IMR-90 (cell line): ENCODE data around the gene SARM1. TPM values are rescaled to one million over a fixed set of nuclear protein-coding genes. Genes with fewer than 3 reads are reported as not detected.

Experiments used
- ATAC-seq: fragments of 200-7000 bp; cut with Tn5 transposase; 2 replicates; pipeline ENCODE4 v1.9.1; 2020; ENCODE audit warnings: low read depth, mild to moderate bottlenecking, moderate library complexity
- BruUV-seq: library from RNA; stranded (reverse); fragments of 400-500 nt; replicated peaks from 2 replicates; lab custom pipeline; 2021; lab: Mats Ljungman, UMichigan
- CTCF ChIA-PET: fragments of 300-600 bp; formaldehyde crosslinking; extraction: SDS; loops from one replicate; lab custom pipeline; 2021; ENCODE audit warnings: antibody characterized with exemption; lab: Yijun Ruan, JAX
- POLR2A ChIA-PET: fragments of 300-600 bp; sonication (Branson Sonifier 250); formaldehyde crosslinking; loops from one replicate; lab custom pipeline; 2022; ENCODE audit warnings: antibody characterized with exemption; ENCODE audit not compliant: unreplicated experiment; lab: Charles Lee
- DNase-seq: peaks from one replicate; pipeline ENCODE4 v3.0.0; 2013
- H2AFZ ChIP-seq: replicated peaks from 2 replicates; pipeline ENCODE3; 2013; ENCODE audit warnings: low read length, mild to moderate bottlenecking; ENCODE audit not compliant: poor library complexity
- H2AK5ac ChIP-seq: 2 replicates; pipeline ENCODE4 v1.6.1; 2013; ENCODE audit warnings: low read depth, low read length, inconsistent platforms
- H2AK9ac ChIP-seq: replicated peaks from 2 replicates; pipeline ENCODE3; 2013; ENCODE audit warnings: mild to moderate bottlenecking, low read depth, low read length, moderate library complexity; ENCODE audit not compliant: poor library complexity
- H2BK120ac ChIP-seq: 2 replicates; pipeline ENCODE4 v1.6.1; 2013; ENCODE audit warnings: low read depth, low read length, inconsistent platforms
- H2BK15ac ChIP-seq: 3 replicates; pipeline ENCODE4 v1.6.1; 2013; ENCODE audit warnings: low read depth, low read length, inconsistent platforms
- H2BK20ac ChIP-seq: 2 replicates; pipeline ENCODE4 v1.6.1; 2013; ENCODE audit warnings: low read depth, mild to moderate bottlenecking, inconsistent platforms, low read length, moderate library complexity
- H2BK5ac ChIP-seq: 2 replicates; pipeline ENCODE4 v1.6.1; 2013; ENCODE audit warnings: mild to moderate bottlenecking, low read depth, low read length, inconsistent platforms; ENCODE audit not compliant: poor library complexity, severe bottlenecking
- H3K14ac ChIP-seq: replicated peaks from 2 replicates; pipeline ENCODE4 v1.6.1; 2013; ENCODE audit warnings: low read depth, low read length, inconsistent platforms
- H3K18ac ChIP-seq: 2 replicates; pipeline ENCODE4 v1.6.1; 2013; ENCODE audit warnings: low read depth, low read length, control low read depth
- H3K23ac ChIP-seq: 2 replicates; pipeline ENCODE4 v1.6.1; 2013; ENCODE audit warnings: low read depth, low read length, inconsistent platforms
- H3K27ac ChIP-seq: 2 replicates; pipeline ENCODE4 v1.5.1; 2013; ENCODE audit warnings: mild to moderate bottlenecking, control low read depth, low read length; ENCODE audit not compliant: insufficient read depth
- H3K27me3 ChIP-seq: 2 replicates; pipeline ENCODE4 v1.6.1; 2013; ENCODE audit warnings: low read length; ENCODE audit not compliant: control insufficient read depth, insufficient read depth
- H3K36me3 ChIP-seq: 2 replicates; pipeline ENCODE4 v1.6.1; 2013; ENCODE audit warnings: low read length, mixed read lengths; ENCODE audit not compliant: control insufficient read depth, insufficient read depth
- H3K4ac ChIP-seq: 2 replicates; pipeline ENCODE4 v1.6.1; 2013; ENCODE audit warnings: low read depth, low read length, inconsistent platforms
- H3K4me1 ChIP-seq: 2 replicates; pipeline ENCODE4 v1.6.1; 2013; ENCODE audit warnings: low read length, mixed read lengths; ENCODE audit not compliant: control insufficient read depth, insufficient read depth
- H3K4me2 ChIP-seq: 2 replicates; pipeline ENCODE4 v1.6.1; 2013; ENCODE audit warnings: low read depth, mild to moderate bottlenecking, control low read depth, low read length, moderate library complexity
- H3K4me3 ChIP-seq: 2 replicates; pipeline ENCODE4 v1.5.1; 2013; ENCODE audit warnings: low read depth, mild to moderate bottlenecking, control low read depth, low read length, moderate library complexity; ENCODE audit not compliant: insufficient read depth
- H3K56ac ChIP-seq: 2 replicates; pipeline ENCODE4 v1.6.1; 2013; ENCODE audit warnings: low read length, inconsistent platforms; ENCODE audit not compliant: insufficient read depth; ENCODE audit errors: extremely low read depth
- H3K79me1 ChIP-seq, 2 experiments: 2 replicates each; pipeline ENCODE4 v1.6.1; 2013; ENCODE audit warnings: low read length in 2 of 2, inconsistent platforms in 1 of 2, low read depth in 1 of 2
- H3K9ac ChIP-seq: 2 replicates; pipeline ENCODE4 v1.6.1; 2013; ENCODE audit warnings: low read depth, low read length, control low read depth
- H3K9me1 ChIP-seq: 2 replicates; pipeline ENCODE4 v1.6.1; 2013; ENCODE audit warnings: low read length, inconsistent platforms; ENCODE audit not compliant: insufficient read depth
- H3K9me3 ChIP-seq: 2 replicates; pipeline ENCODE4 v1.6.1; 2013; ENCODE audit warnings: low read length; ENCODE audit not compliant: control insufficient read depth, insufficient read depth
- H4K20me1 ChIP-seq: 2 replicates; pipeline ENCODE4 v1.6.1; 2013; ENCODE audit warnings: low read length, inconsistent platforms; ENCODE audit not compliant: insufficient read depth
- H4K5ac ChIP-seq: 2 replicates; pipeline ENCODE4 v1.6.1; 2013; ENCODE audit warnings: mild to moderate bottlenecking, low read depth, low read length, control low read depth
- H4K8ac ChIP-seq, 2 experiments: 2 replicates each; pipeline ENCODE4 v1.6.1; 2013; ENCODE audit warnings: low read depth in 2 of 2, low read length in 2 of 2, control low read depth in 1 of 2, inconsistent platforms in 1 of 2
- H4K91ac ChIP-seq: 2 replicates; pipeline ENCODE4 v1.6.1; 2013; ENCODE audit warnings: low read depth, low read length, inconsistent platforms; ENCODE audit not compliant: insufficient read depth
- BHLHE40 ChIP-seq: fragments of 150-350 bp; IDR thresholded peaks from 2 replicates; pipeline ENCODE4 v1.6.1; 2016; ENCODE audit warnings: mild to moderate bottlenecking, low read depth, low read length
- CHD1 ChIP-seq: IDR thresholded peaks from 2 replicates; pipeline ENCODE4 v1.6.1; 2012; ENCODE audit warnings: low read depth, low read length, improper control_type of control experiment
- ELK1 ChIP-seq: fragments of 150-350 bp; IDR thresholded peaks from 2 replicates; pipeline ENCODE4 v1.6.1; 2016; ENCODE audit warnings: low read depth, mild to moderate bottlenecking, low read length, moderate library complexity, borderline replicate concordance
- POLR2A ChIP-seq: IDR thresholded peaks from 2 replicates; pipeline ENCODE4 v1.6.1; 2012; ENCODE audit warnings: mild to moderate bottlenecking, low read depth, low read length
- RAD21 ChIP-seq: IDR thresholded peaks from 2 replicates; pipeline ENCODE4 v1.6.1; 2012; ENCODE audit warnings: low read length, improper control_type of control experiment
- RFX5 ChIP-seq: IDR thresholded peaks from 2 replicates; pipeline ENCODE4 v1.8.0; 2012; ENCODE audit warnings: low read depth, mild to moderate bottlenecking, low read length, moderate library complexity
- SMC3 ChIP-seq: fragments of 150-350 bp; IDR thresholded peaks from 2 replicates; pipeline ENCODE4 v1.6.1; 2016; ENCODE audit warnings: low read depth, mild to moderate bottlenecking, antibody characterized with exemption, low read length, moderate library complexity
- USF2 ChIP-seq: fragments of 150-350 bp; IDR thresholded peaks from 2 replicates; pipeline ENCODE4 v1.6.1; 2017; ENCODE audit warnings: mild to moderate bottlenecking, antibody characterized with exemption, low read length, low read depth
- WGBS, 2 experiments: methylation state at CpG; one replicate each; pipeline versions ENCODE4 v1.1.5 to v1.1.7; 2013; ENCODE audit warnings: missing lambda C conversion rate in 2 of 2; ENCODE audit not compliant: insufficient read length in 1 of 2; ENCODE audit errors: extremely low coverage in 2 of 2; 5-methylcytosine and 5-hydroxymethylcytosine counted together
- dilution Hi-C: fragments of 300-500 bp; cut with HindIII; formaldehyde crosslinking; loops from one replicate; pipeline ENCODE4 v1.14.3; 2018; ENCODE audit warnings: low sequenced_read_pairs; ENCODE audit not compliant: unreplicated experiment
- in situ Hi-C: fragments of 300-500 bp; cut with MboI; formaldehyde crosslinking; loops from 3 replicates; pipeline ENCODE4 v1.14.3; 2019; ENCODE audit warnings: low sequenced_read_pairs, inconsistent platforms, mixed read lengths
- intact Hi-C: fragments of 100-400 bp; cut with micrococcal nuclease; formaldehyde crosslinking; loops from 2 replicates; pipeline ENCODE4 v1.10.0; 2022
- polyA plus RNA-seq, 3 experiments: library from polyadenylated mRNA; depleted of rRNA; stranded (reverse); fragments of >200 nt; gene quantifications; 2 replicates each; pipeline ENCODE4 v1.2.3, GENCODE V29; 2012; ENCODE audit warnings: low replicate concordance in 1 of 3
- total RNA-seq: library from RNA; depleted of rRNA; stranded (reverse); fragments of >200 nt; gene quantifications from 2 replicates; pipeline ENCODE4 v1.2.3, GENCODE V29; 2012

The SARM1 gene
- total and polyA plus RNA-seq, 2 of the 4 experiments (the other 2 are of a cell fraction) = 3.4 to 11.4 TPM

DNA sequence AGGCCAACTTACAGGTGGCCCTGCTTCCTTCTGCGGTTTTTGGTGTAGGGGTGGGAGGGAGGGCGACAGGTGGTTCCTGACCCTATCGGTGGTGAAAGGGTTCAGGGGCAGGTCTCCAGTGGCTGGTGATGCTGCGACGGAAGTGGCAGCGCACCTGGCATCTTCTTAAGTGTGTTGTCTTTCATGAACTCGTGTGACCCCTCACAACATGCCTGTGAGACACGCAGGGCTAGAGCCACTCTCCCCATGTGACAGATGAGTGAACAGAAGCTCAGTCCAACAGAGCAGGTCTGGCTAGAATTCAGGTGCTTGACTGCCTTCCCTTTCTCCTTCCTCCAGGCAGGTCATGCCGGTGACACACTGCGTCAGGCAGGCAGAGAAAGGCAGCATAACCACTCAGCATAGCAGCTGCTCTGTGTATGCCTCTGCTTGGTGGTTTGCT lies 28.0 kb upstream of the SARM1 start:
- intact Hi-C loops (no loop called here), dilution Hi-C loops (no loop called here), in situ Hi-C loops (loop anchor here (25.0 kb wide), 1 partner anchor 806 kb away; no protein-coding TSS in a partner anchor)
- no TSS peak for BruUV-seq
- no peak overlapping the region for H3K4me2 ChIP-seq
- no peaks in the 10 kb centered on the region for H3K27me3 ChIP-seq
- no peak overlapping the region for H3K4ac ChIP-seq
- H2BK15ac ChIP-seq = no peak overlapping the region
- no peak overlapping the region for H2AFZ ChIP-seq
- no peak overlapping the region for H2BK5ac ChIP-seq
- H3K14ac ChIP-seq = no peak overlapping the region
- ATAC-seq (no peak), DNase-seq (no peak)
- H4K20me1 ChIP-seq = peaks cover 26% of the 10 kb centered on the region
- H3K9me3 ChIP-seq = no peaks in the 10 kb centered on the region
- H2AK9ac ChIP-seq = no peak overlapping the region
- H2BK120ac ChIP-seq = no peak overlapping the region
- TF ChIP-seq POLR2A = no peak
- no peak for TF ChIP-seq CHD1
- TF ChIP-seq RFX5 = no peak
- no peak for TF ChIP-seq USF2
- TF ChIP-seq SMC3 = no peak
- TF ChIP-seq RAD21 = no peak
- no peak for TF ChIP-seq ELK1
- no peak for TF ChIP-seq BHLHE40
- H4K8ac ChIP-seq = no peak overlapping the region
- WGBS, 2 experiments = 81% methylated on average over 5 of the region's 10 CpGs; no CpG with 5 or more reads in 1 of the 2 experiments
- H4K5ac ChIP-seq = no peak overlapping the region
- no peak overlapping the region for H2AK5ac ChIP-seq
- no peak overlapping the region for H3K23ac ChIP-seq
- no peak overlapping the region for H3K27ac ChIP-seq
- H3K4me3 ChIP-seq = no peak overlapping the region
- peaks cover 16% of the 10 kb centered on the region; the same call in 1 of the 2 replicates for H3K9me1 ChIP-seq
- no peak overlapping the region for H3K9ac ChIP-seq
- peaks cover 16% of the 10 kb centered on the region for H3K4me1 ChIP-seq
- H3K18ac ChIP-seq = no peak overlapping the region
- POLR2A ChIA-PET = no interaction called here
- peaks cover 79% of the 10 kb centered on the region for H3K36me3 ChIP-seq
- no peak overlapping the region for H2BK20ac ChIP-seq
- no peak overlapping the region for H3K56ac ChIP-seq
- H3K79me1 ChIP-seq = peaks cover 25 to 85% of the 10 kb centered on the region in 2 experiments
- no peak overlapping the region for H4K91ac ChIP-seq
- CTCF ChIA-PET = no interaction called here
